Stimulated activated CD4-positive, alpha-beta T cell treated with anti-CD3 and anti-CD28 coated beads, TNF-alpha, amount 100 ng/mL, for 4 hours (primary cell): ENCODE data around the gene GNB2.
"Not testable (repeated sequence)": the region's sequence is repeated elsewhere in the genome, so short reads cannot be mapped to it uniquely, and the experiment has no call there.

ENCODE experiments used
- DNase-seq, 3 experiments: peaks; one replicate each; pipeline ENCODE4 v3.0.0-alpha.2; 2020; ENCODE audit warnings: low read depth in 3 of 3

The GNB2 gene

DNA sequence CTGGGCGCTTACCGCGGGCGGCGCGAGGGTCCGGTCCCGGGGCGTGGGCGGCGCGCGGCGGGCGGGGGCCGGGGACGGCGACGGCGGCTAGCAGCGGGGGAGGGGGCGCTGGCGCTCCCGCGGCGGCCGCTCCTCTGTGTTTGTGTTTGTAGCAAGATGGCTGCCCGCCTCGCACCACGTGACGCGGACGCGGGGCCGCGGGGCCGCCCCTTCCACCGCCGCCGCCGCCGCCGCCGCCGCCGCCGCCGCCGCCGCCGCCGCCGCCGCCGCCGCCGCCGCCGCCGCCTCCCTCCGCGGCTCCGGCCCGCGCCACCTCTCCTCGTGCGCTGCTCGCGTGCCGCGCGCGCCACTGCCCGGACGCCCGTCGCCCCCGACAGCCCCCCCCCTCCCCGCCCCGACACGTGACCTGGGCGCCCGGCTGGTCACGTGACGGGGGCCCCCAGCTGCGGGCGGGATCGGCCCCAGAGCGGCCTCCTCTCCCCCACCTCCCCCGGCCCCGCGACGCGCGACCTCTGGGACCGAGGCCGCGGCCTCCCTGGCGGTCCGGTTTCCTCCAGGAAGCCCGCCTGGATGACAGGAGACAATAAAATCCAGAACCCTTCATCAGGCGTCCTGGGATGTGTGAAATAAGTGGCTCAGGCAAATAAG lies 20.7 kb downstream of the GNB2 start, which contains the start of gene GIGYF1:
Gene GIGYF1, minus strand, starts transcription at position 153 of the 648 bp plus-strand sequence. CDS start 6,012 bp downstream, outside the sequence.
- peak in 2 of 3 experiments; percentile 44 to 53 for DNase-seq

DNA sequence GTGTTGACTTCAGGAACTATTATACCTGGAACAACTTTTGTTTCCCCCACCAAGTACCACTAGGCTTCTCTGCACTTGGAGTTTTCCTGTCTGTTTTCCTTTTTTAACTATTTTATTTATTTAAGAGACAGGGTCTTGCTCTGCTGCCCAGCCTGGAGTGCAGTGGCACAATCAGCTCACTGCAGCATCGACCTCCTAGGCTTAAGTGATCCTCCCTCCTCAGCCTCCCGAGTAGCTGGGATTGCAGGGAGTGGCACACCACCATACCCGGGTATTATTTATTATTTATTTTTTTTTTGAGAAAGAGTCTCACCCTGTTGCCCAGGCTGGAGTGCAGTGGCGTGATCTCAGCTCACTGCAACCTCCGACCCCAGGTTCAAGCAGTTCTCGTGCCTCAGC lies 22.6 kb downstream of the GNB2 start:
- DNase-seq, result no peak

DNA sequence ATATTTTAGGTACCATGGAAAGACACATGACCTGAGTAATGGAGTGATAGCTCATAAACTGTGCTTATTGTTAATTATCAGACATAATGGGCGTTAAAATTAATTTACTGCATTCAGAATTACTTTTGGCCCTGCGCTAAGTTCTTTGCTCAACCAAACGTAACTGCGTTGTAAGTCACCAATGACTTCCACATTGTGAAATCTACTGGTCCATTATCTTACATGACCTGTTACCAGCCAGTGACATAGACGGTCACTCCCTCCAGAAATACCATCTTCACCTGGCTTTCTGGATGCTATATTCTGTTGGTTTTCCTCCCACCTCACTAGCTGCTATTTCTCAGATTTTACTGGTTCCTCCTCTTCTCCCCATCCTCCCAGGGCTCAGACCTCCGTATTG lies 25.5 kb downstream of the GNB2 start:
- no peak for DNase-seq

DNA sequence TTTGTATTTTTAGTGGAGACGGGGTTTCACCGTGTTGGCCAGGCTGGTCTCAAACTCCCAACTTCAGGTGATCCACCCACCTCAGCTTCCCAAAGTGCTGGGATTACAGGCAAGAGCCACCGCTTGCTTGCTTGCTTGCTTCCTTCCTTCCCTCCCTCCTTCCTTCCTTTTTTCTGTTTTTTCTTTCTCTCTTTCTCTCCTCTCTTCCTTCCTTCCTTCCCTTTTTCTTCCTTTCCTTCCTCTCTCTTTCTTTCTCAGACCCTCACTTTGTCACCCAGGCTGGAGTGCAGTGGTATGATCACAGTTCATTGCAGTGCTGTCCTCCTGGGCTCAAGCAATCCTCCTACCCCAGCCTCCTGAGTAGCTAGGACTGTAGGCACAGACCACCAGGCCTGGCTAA lies 27.5 kb downstream of the GNB2 start:
- DNase-seq, result not testable (repeated sequence)

DNA sequence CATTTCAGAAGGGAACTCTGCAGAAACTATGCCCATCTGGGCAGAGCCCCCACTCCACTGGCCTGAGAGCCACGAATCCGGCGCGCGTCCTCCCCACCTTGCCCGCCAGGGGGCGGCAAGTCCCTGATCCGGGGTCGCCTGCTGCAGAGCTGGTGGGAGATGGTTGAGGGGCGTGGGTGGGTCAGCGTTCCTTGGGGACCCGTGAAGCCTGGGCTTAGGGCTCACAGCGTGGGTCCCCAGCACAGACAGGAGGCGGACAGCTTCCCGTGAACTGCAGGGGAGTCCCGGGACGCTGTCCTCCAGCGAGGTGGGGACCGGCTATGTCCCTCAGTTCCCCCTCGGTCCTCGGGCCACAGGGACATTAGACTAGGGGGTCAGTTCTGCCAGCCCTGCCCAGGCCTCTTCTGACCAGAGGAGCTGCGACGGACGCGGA lies 31.8 kb downstream of the GNB2 start:
- peak; percentile 56 to 67 (median 58) for DNase-seq

DNA sequence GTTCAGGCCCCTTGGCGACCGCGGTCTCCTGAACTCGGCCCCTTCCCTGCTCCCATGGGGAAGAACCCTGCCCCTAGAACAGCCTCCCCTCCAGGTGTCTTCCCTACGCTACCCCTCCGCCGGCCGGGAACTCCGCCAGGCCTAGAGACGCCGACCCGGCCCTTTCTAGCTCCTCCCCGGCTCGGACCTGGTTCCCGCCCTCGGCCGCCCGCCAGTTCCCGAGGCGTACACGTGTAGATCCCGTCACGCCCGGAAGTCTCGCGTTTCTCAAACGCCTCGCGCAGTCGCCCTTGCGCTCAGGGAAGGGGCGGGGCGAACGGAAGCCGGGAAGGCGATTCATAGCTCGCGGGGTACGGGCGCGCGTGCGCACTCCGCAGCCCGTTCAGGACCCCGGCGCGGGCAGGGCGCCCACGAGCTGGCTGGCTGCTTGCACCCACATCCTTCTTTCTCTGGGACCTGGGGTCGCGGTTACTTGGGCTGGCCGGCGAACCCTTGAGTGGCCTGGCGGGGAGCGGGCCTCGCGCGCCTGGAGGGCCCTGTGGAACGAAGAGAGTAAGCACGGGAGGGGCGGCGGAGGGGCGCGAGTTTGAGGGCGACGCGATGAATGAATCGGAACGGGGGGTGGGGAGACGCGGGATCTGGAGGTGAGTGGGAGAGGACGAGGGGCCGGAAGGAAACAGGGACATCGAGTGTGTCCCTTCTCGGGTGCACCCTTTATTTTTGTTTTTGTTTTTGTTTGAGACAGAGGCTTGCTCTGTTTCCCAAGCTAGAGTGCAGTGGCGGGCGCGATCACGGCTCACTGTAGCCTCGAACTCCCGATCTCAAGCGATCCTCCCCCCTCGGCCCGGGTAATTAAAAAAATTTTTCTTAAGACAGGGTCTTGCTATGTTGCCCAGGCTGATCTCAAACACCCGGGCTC lies 32.5 kb downstream of the GNB2 start, which contains the start of gene POP7:
Gene POP7, plus strand, starts transcription at position 369 of the 919 bp plus-strand sequence. CDS start 710 bp downstream, outside the sequence.
- DNase-seq, result peak; percentile 97 to 98 (median 98)

DNA sequence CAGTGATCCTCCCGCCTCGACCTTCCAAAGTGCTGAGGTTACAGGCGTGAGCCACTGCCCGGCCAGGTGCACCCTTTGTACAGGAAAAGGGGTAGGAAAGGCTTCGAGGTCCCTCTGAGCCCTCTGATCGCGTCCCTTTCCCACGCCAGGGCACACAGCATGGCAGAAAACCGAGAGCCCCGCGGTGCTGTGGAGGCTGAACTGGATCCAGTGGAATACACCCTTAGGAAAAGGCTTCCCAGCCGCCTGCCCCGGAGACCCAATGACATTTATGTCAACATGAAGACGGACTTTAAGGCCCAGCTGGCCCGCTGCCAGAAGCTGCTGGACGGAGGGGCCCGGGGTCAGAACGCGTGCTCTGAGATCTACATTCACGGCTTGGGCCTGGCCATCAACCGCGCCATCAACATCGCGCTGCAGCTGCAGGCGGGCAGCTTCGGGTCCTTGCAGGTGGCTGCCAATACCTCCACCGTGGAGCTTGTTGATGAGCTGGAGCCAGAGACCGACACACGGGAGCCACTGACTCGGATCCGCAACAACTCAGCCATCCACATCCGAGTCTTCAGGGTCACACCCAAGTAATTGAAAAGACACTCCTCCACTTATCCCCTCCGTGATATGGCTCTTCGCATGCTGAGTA lies 33.3 kb downstream of the GNB2 start:
- DNase-seq, result no peak

DNA sequence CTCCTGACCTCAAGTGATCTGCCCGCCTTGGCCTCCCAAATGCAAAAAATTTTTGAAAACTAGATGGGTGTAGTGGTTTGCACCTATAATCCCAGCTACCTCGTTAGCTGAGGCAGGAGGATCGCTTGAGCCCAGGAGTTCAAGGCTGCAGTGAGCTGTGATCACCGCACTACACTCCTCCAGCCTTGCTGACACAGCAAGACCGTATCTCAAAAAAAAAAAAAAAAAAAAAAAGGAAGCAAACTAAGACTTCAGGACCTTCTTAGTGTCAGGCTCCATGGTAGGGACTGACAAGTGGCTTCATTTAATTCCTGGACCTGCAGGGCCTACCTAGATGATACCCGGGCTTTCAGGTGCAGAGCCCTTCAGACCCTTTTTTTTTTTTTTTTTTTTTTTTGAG lies 34.9 kb downstream of the GNB2 start:
- DNase-seq, result no peak

DNA sequence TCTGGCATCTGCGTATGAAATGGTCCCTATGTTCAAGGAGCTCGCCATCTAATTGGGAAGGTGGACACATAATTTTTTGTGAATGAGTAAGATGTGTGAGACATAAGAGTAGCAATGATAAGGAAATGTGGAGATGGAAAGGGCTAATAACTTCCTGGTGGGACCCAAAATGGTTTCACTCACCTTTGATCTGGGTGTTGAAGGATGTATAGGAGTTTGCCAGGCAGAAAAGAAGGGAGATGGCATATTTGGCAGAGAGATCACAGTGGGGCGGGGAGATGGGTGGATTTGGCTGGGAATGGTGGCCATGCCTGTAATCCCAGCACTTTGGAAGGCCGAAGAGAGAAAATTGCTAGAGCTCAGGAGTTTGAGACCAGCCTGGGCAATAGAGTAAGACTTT lies 36.9 kb downstream of the GNB2 start:
- DNase-seq, result no peak

DNA sequence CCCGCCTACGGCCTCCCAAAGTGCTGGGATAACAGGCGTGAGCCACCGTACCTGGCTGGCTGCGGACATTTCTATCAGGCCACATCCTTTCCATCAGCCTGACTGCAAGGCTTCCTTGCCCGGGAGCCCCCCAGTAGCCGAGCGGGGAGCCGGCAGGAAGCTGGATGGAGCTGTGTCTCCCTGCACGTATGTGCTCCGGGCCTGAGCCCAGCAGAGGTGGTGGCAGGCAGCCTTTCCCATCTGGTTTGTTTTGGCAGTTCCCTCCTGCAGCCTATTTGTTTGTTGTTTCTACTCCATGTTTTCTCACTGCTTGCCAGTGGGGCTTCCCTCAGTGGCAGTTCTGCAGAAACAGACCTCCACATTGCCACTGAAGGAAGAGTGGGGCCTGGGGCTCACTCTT lies 37.8 kb downstream of the GNB2 start:
- DNase-seq, result no peak

DNA sequence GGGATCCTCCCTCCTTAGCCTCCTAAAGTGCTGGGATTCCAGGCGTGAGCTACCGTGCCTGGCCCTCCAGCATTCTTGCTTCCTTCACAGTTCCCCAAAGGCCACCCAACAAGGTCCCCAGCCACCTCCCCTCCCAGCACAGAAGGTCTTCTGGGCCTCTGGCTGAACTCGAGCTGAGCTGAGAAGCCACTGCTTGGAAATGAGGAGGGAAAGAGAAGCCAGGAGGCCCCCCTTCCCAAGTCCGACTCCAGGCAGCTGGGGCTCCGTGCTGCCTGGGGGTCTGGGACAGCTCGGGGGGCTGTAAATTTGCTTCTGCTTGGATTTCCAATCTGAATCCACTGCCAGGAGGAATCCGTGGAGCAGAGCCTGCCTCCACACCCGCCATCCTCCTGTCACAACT lies 41.2 kb downstream of the GNB2 start:
- DNase-seq, result no peak

DNA sequence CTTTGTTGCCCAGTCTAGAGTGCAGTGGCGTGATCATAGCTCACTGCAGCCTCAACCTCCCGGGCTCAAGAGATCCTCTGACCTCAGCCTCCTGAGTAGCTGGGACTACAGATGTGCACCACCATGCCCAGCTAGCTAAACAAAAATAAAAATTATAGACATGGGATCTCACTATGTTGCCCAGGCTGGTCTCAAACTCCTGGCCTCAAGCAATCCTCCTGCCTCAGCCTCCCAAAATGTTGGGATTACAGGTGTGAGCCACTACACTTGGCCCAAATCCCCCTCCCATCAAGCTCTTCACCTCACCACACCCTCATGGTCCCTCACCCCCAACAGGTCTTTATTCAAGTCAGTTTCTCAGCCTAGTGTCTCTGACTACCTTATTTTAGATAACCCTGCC lies 43.5 kb downstream of the GNB2 start:
- not testable (repeated sequence) for DNase-seq

DNA sequence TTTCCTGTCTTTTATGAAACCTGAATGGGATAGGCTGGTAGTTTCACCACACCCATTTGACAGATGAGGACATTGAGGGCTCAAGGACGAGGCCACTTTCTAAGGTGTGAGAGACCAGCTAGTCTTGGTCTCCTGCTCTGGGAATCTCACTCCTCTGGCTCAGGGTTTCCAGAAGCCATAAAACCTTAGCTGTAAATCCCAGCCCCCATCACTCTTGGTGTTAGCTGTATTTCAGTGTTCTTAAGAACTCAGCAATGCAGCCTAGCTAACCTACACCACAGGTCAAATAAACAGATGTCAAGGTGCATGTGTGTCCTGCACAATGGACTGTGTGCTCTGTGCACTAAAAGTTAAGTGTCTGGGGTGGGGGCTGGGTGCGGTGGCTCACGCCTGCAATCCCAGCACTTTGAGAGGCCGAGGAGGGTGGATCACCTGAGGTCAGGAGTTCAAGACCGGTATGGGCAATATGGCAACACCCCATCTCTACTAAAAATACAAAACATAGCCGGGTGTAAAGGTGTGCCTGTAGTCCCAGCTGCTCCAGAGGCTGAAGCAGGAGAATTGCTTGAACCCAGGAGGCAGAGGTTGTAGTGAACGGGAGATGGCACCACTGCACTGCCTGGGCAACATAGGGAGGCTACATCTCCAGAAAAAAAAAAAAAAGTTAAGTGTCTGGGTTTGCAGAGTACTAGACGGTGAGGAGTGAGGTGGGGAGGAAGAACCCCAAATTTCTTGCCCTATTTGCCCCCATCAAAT lies 46.2 kb downstream of the GNB2 start:
- DNase-seq, result no peak

DNA sequence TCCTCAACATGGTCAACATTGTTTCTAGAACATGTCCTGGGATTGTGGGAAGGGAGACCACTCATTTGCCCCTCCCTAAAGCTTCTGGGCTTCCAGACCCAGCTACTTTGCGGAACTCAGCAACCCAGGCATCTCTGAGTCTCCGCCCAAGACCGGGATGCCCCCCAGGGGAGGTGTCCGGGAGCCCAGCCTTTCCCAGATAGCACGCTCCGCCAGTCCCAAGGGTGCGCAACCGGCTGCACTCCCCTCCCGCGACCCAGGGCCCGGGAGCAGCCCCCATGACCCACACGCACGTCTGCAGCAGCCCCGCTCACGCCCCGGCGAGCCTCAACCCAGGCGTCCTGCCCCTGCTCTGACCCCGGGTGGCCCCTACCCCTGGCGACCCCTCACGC lies 46.7 kb downstream of the GNB2 start, which contains the start of gene EPO:
Gene EPO, plus strand, starts transcription at position 190 of the 392 bp plus-strand sequence. CDS start 513 bp downstream, outside the sequence.
- DNase-seq, result no peak

DNA sequence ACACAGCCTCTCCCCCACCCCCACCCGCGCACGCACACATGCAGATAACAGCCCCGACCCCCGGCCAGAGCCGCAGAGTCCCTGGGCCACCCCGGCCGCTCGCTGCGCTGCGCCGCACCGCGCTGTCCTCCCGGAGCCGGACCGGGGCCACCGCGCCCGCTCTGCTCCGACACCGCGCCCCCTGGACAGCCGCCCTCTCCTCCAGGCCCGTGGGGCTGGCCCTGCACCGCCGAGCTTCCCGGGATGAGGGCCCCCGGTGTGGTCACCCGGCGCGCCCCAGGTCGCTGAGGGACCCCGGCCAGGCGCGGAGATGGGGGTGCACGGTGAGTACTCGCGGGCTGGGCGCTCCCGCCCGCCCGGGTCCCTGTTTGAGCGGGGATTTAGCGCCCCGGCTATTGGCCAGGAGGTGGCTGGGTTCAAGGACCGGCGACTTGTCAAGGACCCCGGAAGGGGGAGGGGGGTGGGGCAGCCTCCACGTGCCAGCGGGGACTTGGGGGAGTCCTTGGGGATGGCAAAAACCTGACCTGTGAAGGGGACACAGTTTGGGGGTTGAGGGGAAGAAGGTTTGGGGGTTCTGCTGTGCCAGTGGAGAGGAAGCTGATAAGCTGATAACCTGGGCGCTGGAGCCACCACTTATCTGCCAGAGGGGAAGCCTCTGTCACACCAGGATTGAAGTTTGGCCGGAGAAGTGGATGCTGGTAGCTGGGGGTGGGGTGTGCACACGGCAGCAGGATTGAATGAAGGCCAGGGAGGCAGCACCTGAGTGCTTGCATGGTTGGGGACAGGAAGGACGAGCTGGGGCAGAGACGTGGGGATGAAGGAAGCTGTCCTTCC lies 47.3 kb downstream of the GNB2 start:
- DNase-seq, result no peak

DNA sequence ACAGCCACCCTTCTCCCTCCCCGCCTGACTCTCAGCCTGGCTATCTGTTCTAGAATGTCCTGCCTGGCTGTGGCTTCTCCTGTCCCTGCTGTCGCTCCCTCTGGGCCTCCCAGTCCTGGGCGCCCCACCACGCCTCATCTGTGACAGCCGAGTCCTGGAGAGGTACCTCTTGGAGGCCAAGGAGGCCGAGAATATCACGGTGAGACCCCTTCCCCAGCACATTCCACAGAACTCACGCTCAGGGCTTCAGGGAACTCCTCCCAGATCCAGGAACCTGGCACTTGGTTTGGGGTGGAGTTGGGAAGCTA lies 47.9 kb downstream of the GNB2 start:
- DNase-seq, result no peak

DNA sequence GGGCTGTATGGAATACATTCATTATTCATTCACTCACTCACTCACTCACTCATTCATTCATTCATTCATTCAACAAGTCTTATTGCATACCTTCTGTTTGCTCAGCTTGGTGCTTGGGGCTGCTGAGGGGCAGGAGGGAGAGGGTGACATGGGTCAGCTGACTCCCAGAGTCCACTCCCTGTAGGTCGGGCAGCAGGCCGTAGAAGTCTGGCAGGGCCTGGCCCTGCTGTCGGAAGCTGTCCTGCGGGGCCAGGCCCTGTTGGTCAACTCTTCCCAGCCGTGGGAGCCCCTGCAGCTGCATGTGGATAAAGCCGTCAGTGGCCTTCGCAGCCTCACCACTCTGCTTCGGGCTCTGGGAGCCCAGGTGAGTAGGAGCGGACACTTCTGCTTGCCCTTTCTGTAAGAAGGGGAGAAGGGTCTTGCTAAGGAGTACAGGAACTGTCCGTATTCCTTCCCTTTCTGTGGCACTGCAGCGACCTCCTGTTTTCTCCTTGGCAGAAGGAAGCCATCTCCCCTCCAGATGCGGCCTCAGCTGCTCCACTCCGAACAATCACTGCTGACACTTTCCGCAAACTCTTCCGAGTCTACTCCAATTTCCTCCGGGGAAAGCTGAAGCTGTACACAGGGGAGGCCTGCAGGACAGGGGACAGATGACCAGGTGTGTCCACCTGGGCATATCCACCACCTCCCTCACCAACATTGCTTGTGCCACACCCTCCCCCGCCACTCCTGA lies 49.1 kb downstream of the GNB2 start:
- no peak for DNase-seq

DNA sequence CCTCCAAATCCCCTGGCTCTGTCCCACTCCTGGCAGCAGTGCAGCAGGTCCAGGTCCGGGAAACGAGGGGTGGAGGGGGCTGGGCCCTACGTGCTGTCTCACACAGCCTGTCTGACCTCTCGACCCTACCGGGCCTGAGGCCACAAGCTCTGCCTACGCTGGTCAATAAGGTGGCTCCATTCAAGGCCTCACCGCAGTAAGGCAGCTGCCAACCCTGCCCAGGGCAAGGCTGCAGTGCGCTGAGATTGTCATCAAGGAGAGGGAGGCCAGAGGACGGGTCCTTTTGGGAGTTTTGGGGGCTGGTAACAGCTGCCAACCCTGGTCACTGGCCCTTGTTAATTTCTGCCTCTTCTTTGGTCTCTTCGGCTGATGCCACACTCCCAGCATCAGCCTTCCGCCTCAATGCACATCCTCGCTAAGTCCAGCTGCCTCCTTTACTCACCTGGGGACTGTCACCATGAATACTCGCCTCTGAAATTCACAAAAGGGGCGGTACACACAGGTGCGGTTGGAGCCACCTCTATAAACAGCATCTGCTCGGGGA lies 50.3 kb downstream of the GNB2 start:
- no peak for DNase-seq

DNA sequence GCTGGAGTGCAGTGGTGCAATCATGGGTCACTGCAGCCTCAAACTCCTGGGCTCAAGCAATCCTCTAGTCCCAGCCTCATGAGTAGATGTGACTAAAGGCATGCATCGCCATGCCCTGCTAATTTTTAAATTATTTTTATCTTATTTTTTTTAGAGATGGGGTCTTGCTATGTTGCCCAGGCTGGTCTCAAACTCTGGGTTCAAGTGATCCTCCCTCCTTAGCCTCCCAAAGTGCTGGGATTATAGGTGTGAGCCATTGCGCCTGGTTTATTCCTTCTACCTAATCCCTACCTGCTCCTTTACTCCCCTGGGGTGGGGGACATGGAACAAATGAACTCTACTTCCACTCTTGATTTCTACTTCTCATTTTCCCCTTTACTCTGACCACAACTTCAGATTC lies 50.8 kb downstream of the GNB2 start:
- DNase-seq, result not testable (repeated sequence)
